A549 (cell line): ENCODE results near the gene KCNJ10. TPM values are rescaled to one million over a fixed set of nuclear protein-coding genes. Genes with fewer than 3 reads are reported as not detected.

ENCODE experiments used
- ATAC-seq, 2 experiments: fragments of 200-7000 bp in 1 of 2; fragments of >200 bp in 1 of 2; cut with Nextera tagmentation in 1 of 2; cut with Tn5 transposase in 1 of 2; 3 replicates each; pipeline versions ENCODE4 v1.8.0 to v1.9.1; 2018 to 2020; ENCODE audit warnings: mild to moderate bottlenecking in 1 of 2, moderate library complexity in 1 of 2
- CTCF ChIA-PET: fragments of 300-600 bp; sonication (Branson Sonifier 250); formaldehyde crosslinking; extraction: SDS; loops from one replicate; lab custom pipeline; 2021; ENCODE audit warnings: antibody characterized with exemption, inconsistent platforms; lab: Yijun Ruan, JAX
- POLR2A ChIA-PET: fragments of 350-600 bp; formaldehyde crosslinking; extraction: SDS; loops from one replicate; lab custom pipeline; 2021; ENCODE audit warnings: antibody characterized with exemption, inconsistent platforms; lab: Yijun Ruan, JAX
- DNase-seq, 2 experiments: peaks; one replicate each; pipeline versions ENCODE4 v3.0.0 to v3.0.0-alpha.2; 2011 to 2016; ENCODE audit warnings: low read depth in 1 of 2, low spot score in 1 of 2
- FAIRE-seq: peaks from 2 replicates; lab custom pipeline; 2011; peaks lifted over from hg19 to GRCh38; lab: Jason Lieb, UNC
- H3K27ac ChIP-seq, 2 experiments: fragments of >200 bp; sonication (Bioruptor Twin); formaldehyde crosslinking; 3 replicates each; pipeline ENCODE4 v1.5.1; 2016 to 2017
- H3K4me1 ChIP-seq: fragments of >200 bp; sonication (Bioruptor Twin); formaldehyde crosslinking; 3 replicates; pipeline ENCODE4 v1.6.1; 2016
- H3K4me2 ChIP-seq: fragments of >200 bp; sonication (Bioruptor Twin); formaldehyde crosslinking; 3 replicates; pipeline ENCODE4 v1.6.1; 2016
- H3K4me3 ChIP-seq: fragments of >200 bp; sonication (Bioruptor Twin); formaldehyde crosslinking; 3 replicates; pipeline ENCODE4 v1.5.1; 2016
- H3K9me3 ChIP-seq: fragments of >200 bp; sonication (Bioruptor Twin); formaldehyde crosslinking; 3 replicates; pipeline ENCODE4 v1.6.1; 2016
- ATOH8 ChIP-seq: fragments of 250-450 bp; sonication (Bioruptor Pico); IDR thresholded peaks from 2 replicates; pipeline ENCODE4 v1.5.0; 2020; ENCODE audit warnings: low read depth, mild to moderate bottlenecking, moderate library complexity
- BHLHE40 ChIP-seq: IDR thresholded peaks from 2 replicates; pipeline ENCODE4 v1.6.1; 2012; ENCODE audit warnings: low read depth, low read length, inconsistent platforms
- CBX2 ChIP-seq: fragments of 200-600 bp; sonication (generic); IDR thresholded peaks from 2 replicates; pipeline ENCODE4 v1.6.1; 2016; ENCODE audit warnings: low read depth, mild to moderate bottlenecking, borderline replicate concordance
- CBX8 ChIP-seq: fragments of 200-600 bp; sonication (generic); IDR thresholded peaks from 2 replicates; pipeline ENCODE4 v1.6.1; 2016
- CHD2 ChIP-seq: fragments of 150-350 bp; IDR thresholded peaks from 2 replicates; pipeline ENCODE4 v1.6.1; 2014; ENCODE audit warnings: low read length; ENCODE audit not compliant: partially characterized antibody
- CTCF ChIP-seq: fragments of >200 bp; sonication (Bioruptor Twin); formaldehyde crosslinking; IDR thresholded peaks from 3 replicates; pipeline ENCODE4 v1.5.1; 2016
- EHMT2 ChIP-seq: fragments of 200-600 bp; sonication (generic); IDR thresholded peaks from 2 replicates; pipeline ENCODE4 v1.6.1; 2016; ENCODE audit warnings: antibody characterized with exemption, low read depth, mild to moderate bottlenecking, moderate library complexity
- FOSB ChIP-seq: fragments of 250-450 bp; sonication (Bioruptor Pico); IDR thresholded peaks from 2 replicates; pipeline ENCODE4 v1.5.0; 2020; ENCODE audit warnings: mild to moderate bottlenecking, moderate library complexity
- FOSL2 ChIP-seq, 2 experiments: fragments of 450-650 bp in 1 of 2; fragments of >200 bp in 1 of 2; sonication (Bioruptor Twin) in 1 of 2; formaldehyde crosslinking; IDR thresholded peaks; 2 replicates each; pipeline versions ENCODE4 v1.5.0 to v1.6.1; 2016 to 2020; ENCODE audit warnings: mild to moderate bottlenecking in 1 of 2, moderate library complexity in 1 of 2
- GATA3 ChIP-seq: IDR thresholded peaks from 2 replicates; pipeline ENCODE4 v1.6.1; 2012; ENCODE audit warnings: borderline replicate concordance
- HOXB13 ChIP-seq: fragments of 250-450 bp; sonication (Bioruptor Pico); IDR thresholded peaks from 2 replicates; pipeline ENCODE4 v1.5.0; 2020; ENCODE audit warnings: low read depth, mild to moderate bottlenecking, moderate library complexity
- JUNB ChIP-seq: fragments of >200 bp; sonication (Bioruptor Twin); formaldehyde crosslinking; IDR thresholded peaks from 2 replicates; pipeline ENCODE4 v1.6.1; 2016
- KDM1A ChIP-seq: fragments of 200-600 bp; sonication (generic); IDR thresholded peaks from 2 replicates; pipeline ENCODE4 v1.6.1; 2016; ENCODE audit warnings: low read depth, mild to moderate bottlenecking
- MAFK ChIP-seq: fragments of 450-650 bp; IDR thresholded peaks from 2 replicates; pipeline ENCODE4 v1.6.1; 2014; ENCODE audit not compliant: partially characterized antibody
- MAZ ChIP-seq: fragments of 150-350 bp; IDR thresholded peaks from 2 replicates; pipeline ENCODE4 v1.6.1; 2014; ENCODE audit warnings: antibody characterized with exemption, low read depth, low read length, borderline replicate concordance
- NFE2L2 ChIP-seq: fragments of 150-350 bp; conservative IDR thresholded peaks from 2 replicates; pipeline ENCODE4 v1.6.1; 2014; ENCODE audit warnings: low read length
- PHF8 ChIP-seq: fragments of 200-600 bp; sonication (generic); IDR thresholded peaks from 2 replicates; pipeline ENCODE4 v1.6.1; 2016; ENCODE audit warnings: low read depth, mild to moderate bottlenecking, antibody characterized with exemption, moderate library complexity, borderline replicate concordance
- POLR2A ChIP-seq: IDR thresholded peaks from 2 replicates; pipeline ENCODE4 v1.6.1; 2012; ENCODE audit warnings: mild to moderate bottlenecking, low read length
- RARB ChIP-seq: fragments of 250-450 bp; sonication (Bioruptor Pico); IDR thresholded peaks from 2 replicates; pipeline ENCODE4 v1.8.0; 2021; ENCODE audit warnings: mild to moderate bottlenecking, moderate library complexity
- RNF2 ChIP-seq: fragments of 200-600 bp; sonication (generic); IDR thresholded peaks from 2 replicates; pipeline ENCODE4 v1.6.1; 2016; ENCODE audit warnings: low read depth, mild to moderate bottlenecking, antibody characterized with exemption, moderate library complexity, borderline replicate concordance
- ZC3H11A ChIP-seq: fragments of 450-650 bp; IDR thresholded peaks from 2 replicates; pipeline ENCODE4 v1.6.1; 2014; ENCODE audit warnings: antibody characterized with exemption, mild to moderate bottlenecking
- ZFP36 ChIP-seq: fragments of 450-650 bp; IDR thresholded peaks from 2 replicates; pipeline ENCODE4 v1.6.1; 2014; ENCODE audit warnings: borderline replicate concordance; ENCODE audit not compliant: partially characterized antibody
- ZNF302 ChIP-seq: fragments of 250-450 bp; sonication (Bioruptor Pico); IDR thresholded peaks from 2 replicates; pipeline ENCODE4 v1.9.0; 2021; ENCODE audit warnings: inconsistent platforms, mild to moderate bottlenecking, moderate library complexity
- WGBS: methylation state at CpG from one replicate; pipeline ENCODE4 v1.1.6; 2017; ENCODE audit errors: missing lambda C conversion rate; 5-methylcytosine and 5-hydroxymethylcytosine counted together
- polyA plus RNA-seq, 4 experiments: library from polyadenylated mRNA; depleted of rRNA in 3 of 4; stranded (reverse); fragments of >200 nt; fragmentation: RNase III in 1 of 4; extraction: RNeasy Plus Mini Kit Qiagen cat#74134 plus additional on column Dnase treatment in 1 of 4; gene quantifications; 2 replicates in 3 of 4; 3 replicates in 1 of 4; pipeline ENCODE4 v1.2.3, GENCODE V29; 2011 to 2017

KCNJ10 gene
- polyA plus RNA-seq, 2 of the 4 experiments (the other 2 are of a cell fraction) = 0.05 TPM; not detected in 1

- no peak overlapping the region for H3K27ac ChIP-seq
- no peaks in the 10 kb centered on the region for H3K9me3 ChIP-seq
- H3K4me2 ChIP-seq = no peak overlapping the region
- H3K4me3 ChIP-seq = no peak overlapping the region
- no peak for ATAC-seq
- peak; percentile 91 for TF ChIP-seq MAFK
- no peak for TF ChIP-seq FOSB (CRISPR knock-in tag)
- TF ChIP-seq, all 56 proteins: peak for 1
- WGBS = 16% methylated on average over 2 of the region's 2 CpGs
- POLR2A ChIA-PET = no interaction called here
- CTCF ChIA-PET = interaction anchor here (1.0 to 20.9 kb wide), 7 partner anchors 13 to 199 kb away, joined by 3 to 665 read pairs (median 124); partner anchors contain the start of genes FCRL6, IGSF9, SLAMF9 and TAGLN2
- peaks cover 5% of the 10 kb centered on the region; the same call in 2 of the 3 replicates for H3K4me1 ChIP-seq
- DNase-seq (no peak), FAIRE-seq (no peak)
Measured at GRCh38 chr1:160001440-160001839, 68.5 kb downstream of the KCNJ10 start.

- H3K9me3 ChIP-seq = no peaks in the 10 kb centered on the region
- DNase-seq = no peak
- 34% methylated on average over 4 of the region's 4 CpGs for WGBS
- TF ChIP-seq EHMT2 (no peak), NFE2L2 (no peak), BHLHE40 (no peak), KDM1A (no peak), MAZ (no peak), ATOH8 (CRISPR knock-in tag) (no peak), POLR2A (no peak), CBX8 (no peak), CTCF (no peak), JUNB (no peak), RARB (CRISPR knock-in tag) (no peak), HOXB13 (CRISPR knock-in tag) (no peak), PHF8 (no peak)
- no peak overlapping the region for H3K4me2 ChIP-seq
- H3K4me3 ChIP-seq = no peak overlapping the region
- H3K4me1 ChIP-seq = peaks cover 10% of the 10 kb centered on the region; the same call in 2 of the 3 replicates
- CTCF ChIA-PET = interaction anchor here (0.6 to 20.9 kb wide), 4 partner anchors 9 to 189 kb away, joined by 3 to 665 read pairs (median 16); partner anchors contain the start of gene TAGLN2
- FAIRE-seq = no peak
- POLR2A ChIA-PET = no interaction called here
- no peak for ATAC-seq
- H3K27ac ChIP-seq = no peak overlapping the region
Measured at GRCh38 chr1:159999204-159999603, 70.8 kb downstream of the KCNJ10 start.

GRCh38 chr1:159996653-159997052 lies 73.3 kb downstream of the KCNJ10 start:
- POLR2A ChIA-PET = no interaction called here
- CTCF ChIA-PET = interaction anchor here (1.0 to 4.2 kb wide), 2 partner anchors 10 to 57 kb away, joined by 3 to 38 read pairs; no protein-coding TSS in a partner anchor
- H3K4me3 ChIP-seq = no peak overlapping the region
- H3K4me1 ChIP-seq = peaks cover 10% of the 10 kb centered on the region; the same call in 2 of the 3 replicates
- TF ChIP-seq CHD2 (no peak), FOSL2 (IDR thresholded peaks at IDR 0.05) (no peak), FOSL2 (CRISPR knock-in tag; IDR thresholded peaks at IDR 0.05) (peak; percentile 72)
- peak; percentile 85 to 95 for ATAC-seq
- peak; percentile 16 to 57 for DNase-seq
- 0 out of 6 replicates have a peak overlapping the region, but pooled peaks of 1 of the 2 experiments have one; percentile 25 for H3K27ac ChIP-seq
- peak overlapping the region; percentile 41 for H3K4me2 ChIP-seq
- no peaks in the 10 kb centered on the region for H3K9me3 ChIP-seq
- FAIRE-seq = no peak

- no peak for DNase-seq
- ChIA-PET CTCF (interaction anchor here (1.6 to 4.2 kb wide), 2 partner anchors 12 to 196 kb away, joined by 3 to 38 read pairs; no protein-coding TSS in a partner anchor), POLR2A (no interaction called here)
- TF ChIP-seq ZC3H11A (no peak), RNF2 (no peak), ZFP36 (no peak), GATA3 (no peak), ZNF302 (no peak), CBX2 (no peak)
- H3K4me1 ChIP-seq = peaks cover 10% of the 10 kb centered on the region; the same call in 2 of the 3 replicates
- FAIRE-seq = no peak
- 44% methylated on average over 2 of the region's 2 CpGs for WGBS
- no peak overlapping the region for H3K4me2 ChIP-seq
- no peak for ATAC-seq
- no peaks in the 10 kb centered on the region for H3K9me3 ChIP-seq
- H3K27ac ChIP-seq = no peak overlapping the region
- no peak overlapping the region for H3K4me3 ChIP-seq
Measured at GRCh38 chr1:159994896-159995295, 75.1 kb downstream of the KCNJ10 start.
